HepG2 (cell line): Measurements from ENCODE around the gene EEFSEC. TPM values are rescaled to one million over a fixed set of nuclear protein-coding genes. Genes with fewer than 3 reads are reported as not detected.

Source experiments
- CEBPG ChIP-seq: IDR thresholded peaks from 2 replicates; pipeline ENCODE4 v1.6.1; 2016
- DR1 ChIP-seq: sonication (generic); formaldehyde crosslinking; IDR thresholded peaks from 2 replicates; pipeline ENCODE4 v1.8.0; 2021; ENCODE audit warnings: mild to moderate bottlenecking, missing genetic modification reagents, inconsistent platforms
- E2F2 ChIP-seq: sonication (generic); formaldehyde crosslinking; IDR thresholded peaks from 2 replicates; pipeline ENCODE4 v1.4.0; 2020; ENCODE audit warnings: missing genetic modification reagents, borderline replicate concordance
- ELF3 ChIP-seq: IDR thresholded peaks from 2 replicates; pipeline ENCODE4 v1.6.1; 2016; ENCODE audit warnings: missing genetic modification reagents, missing compliant biosample characterization
- FOXA1 ChIP-seq, 2 experiments: fragments of 450-650 bp in 1 of 2; sonication (generic) in 1 of 2; formaldehyde crosslinking in 1 of 2; IDR thresholded peaks; 2 replicates each; pipeline versions ENCODE4 v1.4.0 to v1.6.1; 2016 to 2020; ENCODE audit warnings: missing genetic modification reagents in 1 of 2
- FOXA3 ChIP-seq: IDR thresholded peaks from 2 replicates; pipeline ENCODE4 v1.6.1; 2016; ENCODE audit warnings: missing genetic modification reagents, missing compliant biosample characterization
- JDP2 ChIP-seq: sonication (generic); formaldehyde crosslinking; IDR thresholded peaks from 2 replicates; pipeline ENCODE4 v1.8.1; 2022; ENCODE audit warnings: missing genetic modification reagents, borderline replicate concordance
- KAT8 ChIP-seq: IDR thresholded peaks from 2 replicates; pipeline ENCODE4 v1.6.1; 2016; ENCODE audit warnings: missing genetic modification reagents, missing compliant biosample characterization
- MXD1 ChIP-seq: sonication (generic); formaldehyde crosslinking; IDR thresholded peaks from 2 replicates; pipeline ENCODE4 v1.4.0; 2020; ENCODE audit warnings: mild to moderate bottlenecking, missing genetic modification reagents
- NFIB ChIP-seq: sonication (generic); formaldehyde crosslinking; IDR thresholded peaks from 2 replicates; pipeline ENCODE4 v1.9.0; 2021; ENCODE audit warnings: missing genetic modification reagents, mild to moderate bottlenecking, borderline replicate concordance
- NFKBIZ ChIP-seq: IDR thresholded peaks from 2 replicates; pipeline ENCODE4 v1.6.1; 2018; ENCODE audit warnings: missing genetic modification reagents, missing compliant biosample characterization
- RFXANK ChIP-seq: IDR thresholded peaks from 2 replicates; pipeline ENCODE4 v1.6.1; 2016
- SRSF4 ChIP-seq: fragments of 200-400 bp; formaldehyde crosslinking; IDR thresholded peaks from one replicate; pipeline ENCODE4 v1.6.1; 2018; ENCODE audit warnings: mild to moderate bottlenecking, low read depth, low read length, moderate library complexity; ENCODE audit not compliant: poor library complexity, severe bottlenecking
- STAT6 ChIP-seq: sonication (generic); formaldehyde crosslinking; IDR thresholded peaks from 2 replicates; pipeline ENCODE4 v1.4.0; 2020; ENCODE audit warnings: missing genetic modification reagents, mild to moderate bottlenecking, borderline replicate concordance
- TBX2 ChIP-seq: sonication (generic); formaldehyde crosslinking; IDR thresholded peaks from 2 replicates; pipeline ENCODE4 v1.5.0; 2020; ENCODE audit warnings: missing genetic modification reagents, mild to moderate bottlenecking, borderline replicate concordance
- ZC3H4 ChIP-seq: sonication (generic); formaldehyde crosslinking; IDR thresholded peaks from 2 replicates; pipeline ENCODE4 v1.4.0; 2020; ENCODE audit warnings: missing genetic modification reagents, borderline replicate concordance
- ZFP90 ChIP-seq: sonication (generic); formaldehyde crosslinking; IDR thresholded peaks from 2 replicates; pipeline ENCODE4 v1.8.0; 2022; ENCODE audit warnings: missing genetic modification reagents, mild to moderate bottlenecking, inconsistent platforms, borderline replicate concordance
- ZNF275 ChIP-seq: sonication (generic); formaldehyde crosslinking; IDR thresholded peaks from 2 replicates; pipeline ENCODE4 v1.8.0; 2022; ENCODE audit warnings: missing genetic modification reagents, mild to moderate bottlenecking, inconsistent platforms, borderline replicate concordance
- ZNF337 ChIP-seq: sonication (generic); formaldehyde crosslinking; IDR thresholded peaks from 2 replicates; pipeline ENCODE4 v1.5.1; 2020; ENCODE audit warnings: missing genetic modification reagents, low read depth, mild to moderate bottlenecking, borderline replicate concordance
- ZNF343 ChIP-seq: sonication (generic); formaldehyde crosslinking; IDR thresholded peaks from 2 replicates; pipeline ENCODE4 v1.4.0; 2020; ENCODE audit warnings: mild to moderate bottlenecking, missing genetic modification reagents
- ZNF354B ChIP-seq: sonication (generic); formaldehyde crosslinking; IDR thresholded peaks from 2 replicates; pipeline ENCODE4 v1.8.0; 2022; ENCODE audit warnings: mild to moderate bottlenecking, missing genetic modification reagents
- ZNF724P ChIP-seq: sonication (generic); formaldehyde crosslinking; IDR thresholded peaks from 2 replicates; pipeline ENCODE4 v1.8.0; 2022; ENCODE audit warnings: missing genetic modification reagents, borderline replicate concordance
- ZNF777 ChIP-seq: sonication (generic); formaldehyde crosslinking; IDR thresholded peaks from 2 replicates; pipeline ENCODE4 v1.4.0; 2020; ENCODE audit warnings: missing genetic modification reagents
- ZSCAN9 ChIP-seq: IDR thresholded peaks from 2 replicates; pipeline ENCODE4 v1.6.1; 2016; ENCODE audit warnings: borderline replicate concordance
- polyA plus RNA-seq, 8 experiments: library from polyadenylated mRNA; depleted of rRNA in 3 of 8; stranded (reverse) in 7 of 8; unstranded in 1 of 8; fragments of >200 nt; fragmentation: Illumina TruSeq in 4 of 8; extraction: Trizol in 4 of 8; gene quantifications; 2 replicates each; pipeline versions ENCODE4 v1.2.1 to v1.2.3, GENCODE V29; 2011 to 2016; ENCODE audit warnings: low read depth in 4 of 8, missing spikeins in 1 of 8, mixed read lengths in 1 of 8; ENCODE audit not compliant: insufficient read depth in 1 of 8
- total RNA-seq, 5 experiments: library from RNA; depleted of rRNA; stranded (reverse); fragments of >200 nt; fragmentation: Illumina TruSeq; extraction: Trizol; gene quantifications; 2 replicates each; pipeline ENCODE4 v1.2.3, GENCODE V29; 2016; ENCODE audit warnings: low read depth in 1 of 5

The EEFSEC gene
- total and polyA plus RNA-seq, 2 of the 13 experiments (the other 11 are each of a cell fraction or from before 2014, with no cell fraction given): 6.4 to 24.2 TPM

- TF ChIP-seq FOXA3 (CRISPR knock-in tag) (peak; percentile 64; the same call in 1 of the 2 replicates), DR1 (CRISPR knock-in tag) (0 out of 2 replicates have a peak, but pooled peaks have one; percentile 35), KAT8 (CRISPR knock-in tag) (0 out of 2 replicates have a peak, but pooled peaks have one; percentile 17), ZNF343 (CRISPR knock-in tag) (no peak), MXD1 (CRISPR knock-in tag) (0 out of 2 replicates have a peak, but pooled peaks have one; percentile 22), ELF3 (CRISPR knock-in tag) (0 out of 2 replicates have a peak, but pooled peaks have one; percentile 28), SRSF4 (no peak), NFKBIZ (0 out of 2 replicates have a peak, but pooled peaks have one; percentile 52), E2F2 (CRISPR knock-in tag) (0 out of 2 replicates have a peak, but pooled peaks have one; percentile 26), TBX2 (peak; percentile 65; the same call in 1 of the 2 replicates), ZNF275 (CRISPR knock-in tag) (0 out of 2 replicates have a peak, but pooled peaks have one; percentile 49), ZC3H4 (CRISPR knock-in tag) (no peak), STAT6 (0 out of 2 replicates have a peak, but pooled peaks have one; percentile 45), ZNF724P (CRISPR knock-in tag) (no peak), ZFP90 (CRISPR knock-in tag) (no peak), ZNF337 (CRISPR knock-in tag) (no peak), FOXA1 (IDR thresholded peaks at IDR 0.05) (no peak), FOXA1 (CRISPR knock-in tag; IDR thresholded peaks at IDR 0.05) (peak; percentile 51), NFIB (CRISPR knock-in tag) (no peak), JDP2 (CRISPR knock-in tag) (no peak), ZNF354B (CRISPR knock-in tag) (no peak), CEBPG (no peak), ZNF777 (CRISPR knock-in tag) (no peak), ZSCAN9 (CRISPR knock-in tag) (0 out of 2 replicates have a peak, but pooled peaks have one; percentile 33), RFXANK (CRISPR knock-in tag) (no peak)
Measured at GRCh38 chr3:128385080-128385832, 232.0 kb downstream of the EEFSEC start (continued).
